AG09319 (cell line): ENCODE data around the gene ZMYM2.

Source experiments
- DNase-seq: peaks from one replicate; pipeline ENCODE4 v3.0.0-alpha.2; 2010; ENCODE audit warnings: low read depth; ENCODE audit errors: extremely low read depth
- CTCF ChIP-seq: IDR thresholded peaks from 2 replicates; pipeline ENCODE4 v1.5.1; 2011; ENCODE audit warnings: low read depth, mild to moderate bottlenecking, inconsistent platforms, low read length, moderate library complexity

Gene ZMYM2

GRCh38 chr13:20049558-20050473 is 91.3 kb downstream of the ZMYM2 start:
- no peak for TF ChIP-seq CTCF
- no peak for DNase-seq

- no peak for DNase-seq
Measured at GRCh38 chr13:20051366-20051765, 92.8 kb downstream of the ZMYM2 start.

GRCh38 chr13:20053016-20053415 is 94.5 kb downstream of the ZMYM2 start:
- TF ChIP-seq CTCF, result no peak
- DNase-seq, result no peak

More at GRCh38 chr13:20051366-20051765, 92.8 kb downstream of the ZMYM2 start:
- TF ChIP-seq CTCF, result no peak

- no peak for TF ChIP-seq CTCF
- DNase-seq, result no peak
Measured at GRCh38 chr13:20053891-20054290, 95.4 kb downstream of the ZMYM2 start.

- TF ChIP-seq CTCF, result no peak
- DNase-seq, result no peak
Measured at GRCh38 chr13:20054586-20054985, 96.1 kb downstream of the ZMYM2 start.

- no peak for TF ChIP-seq CTCF
- no peak for DNase-seq
Measured at GRCh38 chr13:20057214-20057613, 98.7 kb downstream of the ZMYM2 start.

- DNase-seq, result no peak
- no peak for TF ChIP-seq CTCF
Measured at GRCh38 chr13:20057963-20058362, 99.4 kb downstream of the ZMYM2 start.
